H9 (cell line): ENCODE results near the gene NOC3L. TPM values are rescaled to one million over a fixed set of nuclear protein-coding genes. Genes with fewer than 3 reads are reported as not detected.

Experiments used
- DNase-seq: peaks from one replicate; pipeline ENCODE4 v3.0.0-alpha.2; 2017
- H2AFZ ChIP-seq: one replicate; pipeline ENCODE4 v1.6.1; 2013; ENCODE audit warnings: mild to moderate bottlenecking, low read length, control low read depth, moderate library complexity
- H2AK5ac ChIP-seq: 2 replicates; pipeline ENCODE4 v1.6.1; 2013; ENCODE audit warnings: low read length, control low read depth, mixed read lengths; ENCODE audit not compliant: insufficient read length
- H2BK120ac ChIP-seq: one replicate; pipeline ENCODE4 v1.6.1; 2013; ENCODE audit warnings: low read depth, mild to moderate bottlenecking, low read length, control low read depth, inconsistent platforms; ENCODE audit not compliant: poor library complexity, severe bottlenecking
- H2BK12ac ChIP-seq: 2 replicates; pipeline ENCODE4 v1.6.1; 2013; ENCODE audit warnings: low read length, control low read depth, mixed read lengths, low read depth; ENCODE audit not compliant: insufficient read length
- H2BK15ac ChIP-seq: 2 replicates; pipeline ENCODE4 v1.6.1; 2013; ENCODE audit warnings: low read depth, low read length, control low read depth
- H2BK20ac ChIP-seq: one replicate; pipeline ENCODE4 v1.6.1; 2013; ENCODE audit warnings: low read depth, mild to moderate bottlenecking, low read length, control low read depth, inconsistent platforms; ENCODE audit not compliant: poor library complexity, severe bottlenecking
- H2BK5ac ChIP-seq: 2 replicates; pipeline ENCODE4 v1.6.1; 2013; ENCODE audit warnings: low read length, control low read depth, mixed read lengths; ENCODE audit not compliant: insufficient read length
- H3K14ac ChIP-seq: 2 replicates; pipeline ENCODE4 v1.6.1; 2013; ENCODE audit warnings: low read length, control low read depth; ENCODE audit not compliant: insufficient read depth
- H3K18ac ChIP-seq: 2 replicates; pipeline ENCODE4 v1.6.1; 2013; ENCODE audit warnings: low read depth, mild to moderate bottlenecking, mixed read lengths, low read length, control low read depth; ENCODE audit not compliant: insufficient read length
- H3K23ac ChIP-seq: 2 replicates; pipeline ENCODE4 v1.6.1; 2013; ENCODE audit warnings: low read length, control low read depth, mixed read lengths, low read depth; ENCODE audit not compliant: insufficient read length
- H3K23me2 ChIP-seq: 2 replicates; pipeline ENCODE4 v1.6.1; 2013; ENCODE audit warnings: low read depth, mild to moderate bottlenecking, mixed read lengths, low read length, control low read depth; ENCODE audit not compliant: insufficient read length, poor library complexity, severe bottlenecking
- H3K27ac ChIP-seq: 2 replicates; pipeline ENCODE4 v1.5.1; 2013; ENCODE audit warnings: low read length, control low read depth, mixed read lengths, low read depth; ENCODE audit not compliant: insufficient read length
- H3K27me3 ChIP-seq: 2 replicates; pipeline ENCODE4 v1.6.1; 2013; ENCODE audit warnings: low read length, control low read depth, inconsistent platforms; ENCODE audit not compliant: insufficient read depth
- H3K4ac ChIP-seq: 2 replicates; pipeline ENCODE4 v1.6.1; 2013; ENCODE audit warnings: low read depth, mild to moderate bottlenecking, control low read depth, inconsistent platforms, low read length, moderate library complexity
- H3K4me1 ChIP-seq: 2 replicates; pipeline ENCODE4 v1.6.1; 2013; ENCODE audit warnings: low read length, control low read depth, inconsistent platforms; ENCODE audit not compliant: insufficient read depth
- H3K4me2 ChIP-seq: 2 replicates; pipeline ENCODE4 v1.6.1; 2013; ENCODE audit warnings: low read length, control low read depth, mixed read lengths; ENCODE audit not compliant: insufficient read length, insufficient read depth
- H3K56ac ChIP-seq: 2 replicates; pipeline ENCODE4 v1.6.1; 2013; ENCODE audit warnings: low read depth, mild to moderate bottlenecking, mixed read lengths, low read length, control low read depth; ENCODE audit not compliant: insufficient read length
- H3K79me1 ChIP-seq: 2 replicates; pipeline ENCODE4 v1.6.1; 2013; ENCODE audit warnings: low read depth, mild to moderate bottlenecking, moderate library complexity, low read length, control low read depth, inconsistent platforms; ENCODE audit not compliant: insufficient read depth, poor library complexity, severe bottlenecking
- H3K79me2 ChIP-seq: 2 replicates; pipeline ENCODE4 v1.6.1; 2013; ENCODE audit warnings: low read length, control low read depth, inconsistent platforms; ENCODE audit not compliant: insufficient read depth
- H3K9ac ChIP-seq: 2 replicates; pipeline ENCODE4 v1.6.1; 2013; ENCODE audit warnings: low read length, control low read depth, mixed read lengths; ENCODE audit not compliant: insufficient read length; ENCODE audit errors: extremely low read depth
- H3K9me3 ChIP-seq: one replicate; pipeline ENCODE4 v1.6.1; 2013; ENCODE audit warnings: low read depth, low read length, inconsistent platforms; ENCODE audit not compliant: control insufficient read depth
- H3T11ph ChIP-seq: one replicate; pipeline ENCODE4 v1.6.1; 2013; ENCODE audit warnings: mild to moderate bottlenecking, low read length, control low read depth, inconsistent platforms
- H4K20me1 ChIP-seq: one replicate; pipeline ENCODE4 v1.6.1; 2013; ENCODE audit not compliant: control insufficient read depth, insufficient read length, insufficient read depth
- H4K5ac ChIP-seq: 2 replicates; pipeline ENCODE4 v1.6.1; 2013; ENCODE audit warnings: low read depth, mild to moderate bottlenecking, mixed read lengths, low read length, control low read depth; ENCODE audit not compliant: insufficient read length
- H4K8ac ChIP-seq: replicated peaks from 2 replicates; pipeline ENCODE4 v1.6.1; 2013; ENCODE audit warnings: low read length, control low read depth, mixed read lengths, low read depth; ENCODE audit not compliant: insufficient read length
- H4K91ac ChIP-seq: 2 replicates; pipeline ENCODE4 v1.6.1; 2013; ENCODE audit warnings: low read depth, mild to moderate bottlenecking, moderate library complexity, mixed read lengths, low read length, control low read depth; ENCODE audit not compliant: insufficient read length
- H3K27ac Mint-ChIP-seq, 3 experiments: 2 replicates in 2 of 3; 3 replicates in 1 of 3; pipeline ENCODE4 v1.8.0; 2020 to 2021; ENCODE audit warnings: mixed read lengths in 3 of 3, mild to moderate bottlenecking in 1 of 3, moderate library complexity in 1 of 3
- H3K27me3 Mint-ChIP-seq: 2 replicates; pipeline ENCODE4 v1.8.0; 2021; ENCODE audit warnings: low read depth, mild to moderate bottlenecking, moderate library complexity, mixed read lengths
- H3K36me3 Mint-ChIP-seq, 3 experiments: 2 replicates in 2 of 3; 3 replicates in 1 of 3; pipeline ENCODE4 v1.8.0; 2020 to 2021; ENCODE audit warnings: low read depth in 3 of 3, mixed read lengths in 3 of 3; ENCODE audit not compliant: insufficient read depth in 1 of 3
- H3K4me1 Mint-ChIP-seq, 2 experiments: 2 replicates each; pipeline ENCODE4 v1.8.0; 2020; ENCODE audit warnings: mixed read lengths in 2 of 2
- H3K4me3 Mint-ChIP-seq, 2 experiments: 2 replicates in 1 of 2; 3 replicates in 1 of 2; pipeline ENCODE4 v1.8.0; 2020 to 2021; ENCODE audit warnings: mild to moderate bottlenecking in 2 of 2, mixed read lengths in 2 of 2, moderate library complexity in 1 of 2
- H3K9me3 Mint-ChIP-seq, 2 experiments: 2 replicates in 1 of 2; 3 replicates in 1 of 2; pipeline ENCODE4 v1.8.0; 2020; ENCODE audit warnings: mild to moderate bottlenecking in 2 of 2, mixed read lengths in 2 of 2, moderate library complexity in 1 of 2
- CTCF ChIP-seq: fragments of 200-600 bp; sonication (generic); conservative IDR thresholded peaks from 3 replicates; pipeline ENCODE4 v1.8.0; 2021; ENCODE audit warnings: antibody characterized with exemption, mild to moderate bottlenecking
- WGBS: extraction: QIAGEN DNeasy Blood & Tissue Kit; methylation state at CpG from one replicate; pipeline ENCODE4 v1.1.7; 2013; ENCODE audit warnings: missing lambda C conversion rate, low lambda C conversion rate, mixed read lengths; ENCODE audit not compliant: insufficient read length; ENCODE audit errors: extremely low coverage; 5-methylcytosine and 5-hydroxymethylcytosine counted together
- total RNA-seq: library from RNA; stranded (reverse); gene quantifications from 2 replicates; pipeline ENCODE4 v1.2.1, GENCODE V29; 2021

Gene NOC3L
- total RNA-seq, 1 experiment from 2014 or later = 35.8 TPM

- WGBS = no CpG with 5 or more reads among the region's 1 CpG
- Histone ChIP-seq H3K23me2 (no peaks in the 10 kb centered on the region), H2BK12ac (no peak overlapping the region), H3K9me3 (no peaks in the 10 kb centered on the region), H3K79me2 (no peaks in the 10 kb centered on the region), H4K20me1 (no peaks in the 10 kb centered on the region), H2AK5ac (no peak overlapping the region), H2BK120ac (no peak overlapping the region), H3K18ac (no peak overlapping the region), H3K4me2 (no peak overlapping the region), H2AFZ (no peak overlapping the region), H3K27me3 (no peaks in the 10 kb centered on the region), H2BK15ac (no peak overlapping the region), H4K5ac (no peak overlapping the region), H4K91ac (no peak overlapping the region), H2BK5ac (no peak overlapping the region), H3K14ac (no peak overlapping the region), H4K8ac (no peak overlapping the region), H3T11ph (no peak overlapping the region), H3K27ac (no peak overlapping the region), H3K56ac (no peak overlapping the region), H3K79me1 (no peaks in the 10 kb centered on the region), H3K4ac (no peak overlapping the region), H3K9ac (no peak overlapping the region), H3K23ac (no peak overlapping the region), H2BK20ac (no peak overlapping the region), H3K4me1 (no peaks in the 10 kb centered on the region)
- no peaks in the 10 kb centered on the region for H3K9me3 Mint-ChIP-seq
- H3K27ac Mint-ChIP-seq = no peak overlapping the region
- no peaks in the 10 kb centered on the region for H3K27me3 Mint-ChIP-seq
- H3K4me3 Mint-ChIP-seq = no peak overlapping the region
- H3K36me3 Mint-ChIP-seq = no peaks in the 10 kb centered on the region; a peak in 1 of 7 replicates
- DNase-seq = no peak
- no peak for TF ChIP-seq CTCF
- no peaks in the 10 kb centered on the region for H3K4me1 Mint-ChIP-seq
Measured at GRCh38 chr10:94316560-94316959, 46.2 kb downstream of the NOC3L start.
